Activated CD4-positive, CD25-positive, alpha-beta regulatory T cell treated with anti-CD3 and anti-CD28 coated beads, Interleukin-2, amount 50 U/mL, for 72 hours (primary cell): ENCODE measurements around the gene ADI1.
"Not testable (repeated sequence)": the region's sequence is repeated elsewhere in the genome, so short reads cannot be mapped to it uniquely, and the experiment has no call there.

Experiments
- DNase-seq: peaks from one replicate; pipeline ENCODE4 v3.0.0; 2021

Gene ADI1

GRCh38 chr2:3492475-3492787 is 26.9 kb downstream of the ADI1 start:
- DNase-seq: not testable (repeated sequence)

- no peak for DNase-seq
Observed at GRCh38 chr2:3491716-3492474, 27.4 kb downstream of the ADI1 start.

GRCh38 chr2:3491306-3491705 is 28.0 kb downstream of the ADI1 start:
- DNase-seq: no peak

- DNase-seq: no peak
Observed at GRCh38 chr2:3490191-3491170, 28.9 kb downstream of the ADI1 start.

GRCh38 chr2:3489764-3490115 is 29.6 kb downstream of the ADI1 start:
- no peak for DNase-seq

GRCh38 chr2:3488855-3489763 is 30.2 kb downstream of the ADI1 start:
- DNase-seq: peak; percentile 25

GRCh38 chr2:3488061-3488531 is 31.2 kb downstream of the ADI1 start:
- no peak for DNase-seq

GRCh38 chr2:3487432-3487831 is 31.9 kb downstream of the ADI1 start:
- DNase-seq: no peak

GRCh38 chr2:3487028-3487425 is 32.3 kb downstream of the ADI1 start:
- DNase-seq: no peak

- DNase-seq: no peak
Observed at GRCh38 chr2:3486047-3487027, 33.0 kb downstream of the ADI1 start.

- no peak for DNase-seq
Observed at GRCh38 chr2:3485166-3485565, 34.2 kb downstream of the ADI1 start.

- DNase-seq: no peak
Observed at GRCh38 chr2:3483986-3484960, 35.1 kb downstream of the ADI1 start.

- DNase-seq: peak; percentile 45
Observed at GRCh38 chr2:3483227-3483985, 35.9 kb downstream of the ADI1 start.

GRCh38 chr2:3482363-3482821 is 36.9 kb downstream of the ADI1 start:
- no peak for DNase-seq

- DNase-seq: no peak
Observed at GRCh38 chr2:3481736-3482362, 37.5 kb downstream of the ADI1 start.

- DNase-seq: no peak
Observed at GRCh38 chr2:3481011-3481400, 38.3 kb downstream of the ADI1 start.

GRCh38 chr2:3480352-3481010 is 38.9 kb downstream of the ADI1 start:
- no peak for DNase-seq
